HepG2 (cell line): Measurements from ENCODE around the gene BMERB1. TPM values are rescaled to one million over a fixed set of nuclear protein-coding genes. Genes with fewer than 3 reads are reported as not detected.
A peak's percentile ranks its signal among the peaks of the same experiment; 100 is the strongest.

Experiments used
- BRF2 ChIP-seq: sonication (generic); formaldehyde crosslinking; IDR thresholded peaks from 2 replicates; pipeline ENCODE4 v1.8.1; 2022; ENCODE audit warnings: mild to moderate bottlenecking, missing genetic modification reagents
- CC2D1A ChIP-seq: sonication (generic); formaldehyde crosslinking; IDR thresholded peaks from 2 replicates; pipeline ENCODE4 v1.8.1; 2023; ENCODE audit warnings: mild to moderate bottlenecking, missing genetic modification reagents
- HOXA3 ChIP-seq: sonication (generic); formaldehyde crosslinking; IDR thresholded peaks from 2 replicates; pipeline ENCODE4 v1.5.0; 2020; ENCODE audit warnings: missing genetic modification reagents
- HOXA9 ChIP-seq: sonication (generic); formaldehyde crosslinking; IDR thresholded peaks from 2 replicates; pipeline ENCODE4 v1.8.1; 2022; ENCODE audit warnings: missing genetic modification reagents, mild to moderate bottlenecking, moderate library complexity, borderline replicate concordance
- KLF12 ChIP-seq: sonication (generic); formaldehyde crosslinking; IDR thresholded peaks from 2 replicates; pipeline ENCODE4 v1.4.0; 2020; ENCODE audit warnings: missing genetic modification reagents, borderline replicate concordance
- MIER2 ChIP-seq: IDR thresholded peaks from 2 replicates; pipeline ENCODE4 v1.6.1; 2016; ENCODE audit warnings: missing biosample characterization, missing genetic modification reagents
- MLXIP ChIP-seq: sonication (generic); formaldehyde crosslinking; IDR thresholded peaks from 2 replicates; pipeline ENCODE4 v1.9.0; 2021; ENCODE audit warnings: missing genetic modification reagents, borderline replicate concordance
- MZF1 ChIP-seq: sonication (generic); formaldehyde crosslinking; IDR thresholded peaks from 2 replicates; pipeline ENCODE4 v1.8.1; 2023; ENCODE audit warnings: mild to moderate bottlenecking, missing genetic modification reagents, borderline replicate concordance
- NFYC ChIP-seq: IDR thresholded peaks from 2 replicates; pipeline ENCODE4 v1.6.1; 2016; ENCODE audit warnings: missing genetic modification reagents, missing compliant biosample characterization
- RERE ChIP-seq: IDR thresholded peaks from 2 replicates; pipeline ENCODE4 v1.6.1; 2016; ENCODE audit warnings: low read depth, missing genetic modification reagents, missing compliant biosample characterization
- SRF ChIP-seq: IDR thresholded peaks from 2 replicates; pipeline ENCODE4 v1.6.1; 2011; ENCODE audit warnings: mild to moderate bottlenecking, low read depth, low read length, moderate library complexity
- STAT5B ChIP-seq: sonication (generic); formaldehyde crosslinking; IDR thresholded peaks from 2 replicates; pipeline ENCODE4 v1.4.0; 2020; ENCODE audit warnings: missing genetic modification reagents
- TRIM24 ChIP-seq: sonication (generic); formaldehyde crosslinking; IDR thresholded peaks from 2 replicates; pipeline ENCODE4 v1.8.0; 2022; ENCODE audit warnings: mild to moderate bottlenecking, missing genetic modification reagents
- ZBTB43 ChIP-seq: sonication (generic); formaldehyde crosslinking; conservative IDR thresholded peaks from 2 replicates; pipeline ENCODE4 v1.4.0; 2020; ENCODE audit warnings: missing genetic modification reagents
- ZNF34 ChIP-seq: sonication (generic); formaldehyde crosslinking; IDR thresholded peaks from 2 replicates; pipeline ENCODE4 v1.4.0; 2020; ENCODE audit warnings: mild to moderate bottlenecking, missing genetic modification reagents, borderline replicate concordance
- ZNF430 ChIP-seq: sonication (generic); formaldehyde crosslinking; IDR thresholded peaks from 2 replicates; pipeline ENCODE4 v1.9.0; 2021; ENCODE audit warnings: mild to moderate bottlenecking, missing genetic modification reagents
- ZNF564 ChIP-seq: sonication (generic); formaldehyde crosslinking; IDR thresholded peaks from 2 replicates; pipeline ENCODE4 v1.8.1; 2023; ENCODE audit warnings: mild to moderate bottlenecking, missing genetic modification reagents
- ZNF605 ChIP-seq: sonication (generic); formaldehyde crosslinking; IDR thresholded peaks from 2 replicates; pipeline ENCODE4 v1.8.0; 2022; ENCODE audit warnings: mild to moderate bottlenecking, missing genetic modification reagents
- ZNF790 ChIP-seq: sonication (generic); formaldehyde crosslinking; IDR thresholded peaks from 2 replicates; pipeline ENCODE4 v1.8.0; 2022; ENCODE audit warnings: missing genetic modification reagents, mild to moderate bottlenecking, borderline replicate concordance
- ZNF879 ChIP-seq: sonication (generic); formaldehyde crosslinking; IDR thresholded peaks from 2 replicates; pipeline ENCODE4 v1.8.1; 2023; ENCODE audit warnings: missing genetic modification reagents
- polyA plus RNA-seq, 8 experiments: library from polyadenylated mRNA; depleted of rRNA in 3 of 8; stranded (reverse) in 7 of 8; unstranded in 1 of 8; fragments of >200 nt; fragmentation: Illumina TruSeq in 4 of 8; extraction: Trizol in 4 of 8; gene quantifications; 2 replicates each; pipeline versions ENCODE4 v1.2.1 to v1.2.3, GENCODE V29; 2011 to 2016; ENCODE audit warnings: low read depth in 4 of 8, missing spikeins in 1 of 8, mixed read lengths in 1 of 8; ENCODE audit not compliant: insufficient read depth in 1 of 8
- total RNA-seq, 5 experiments: library from RNA; depleted of rRNA; stranded (reverse); fragments of >200 nt; fragmentation: Illumina TruSeq; extraction: Trizol; gene quantifications; 2 replicates each; pipeline ENCODE4 v1.2.3, GENCODE V29; 2016; ENCODE audit warnings: low read depth in 1 of 5

BMERB1 gene
- total and polyA plus RNA-seq, 2 of the 13 experiments (the other 11 are each of a cell fraction or from before 2014, with no cell fraction given), result 1.4 TPM

DNA sequence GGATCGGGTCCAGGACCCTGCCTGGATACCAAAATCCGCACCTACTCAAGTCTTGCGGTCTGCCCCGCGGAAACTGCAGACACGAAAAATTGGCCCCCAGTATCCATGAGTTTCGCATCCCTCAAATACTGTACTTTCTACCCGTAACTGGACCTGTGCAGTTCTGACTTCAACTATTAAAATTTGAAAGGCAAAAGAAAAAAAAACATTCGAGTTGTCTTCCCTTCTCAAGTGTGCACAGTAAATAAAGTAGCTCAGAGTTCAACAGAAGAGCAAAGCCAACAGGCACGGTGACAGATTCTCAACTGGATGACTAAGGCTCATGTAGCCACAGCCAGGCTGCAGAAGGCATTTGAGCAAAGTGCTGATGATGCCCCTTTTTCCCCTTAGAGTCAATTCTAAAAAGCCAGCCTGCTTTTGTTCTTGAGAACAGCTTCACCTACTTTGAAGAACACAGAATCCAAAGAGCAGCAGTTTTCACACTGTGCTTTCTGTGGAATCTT lies 176.0 kb downstream of the BMERB1 start (continued):
- TF ChIP-seq ZNF430 (CRISPR knock-in tag) (peak; percentile 70; the same call in 1 of the 2 replicates), SRF (no peak), NFYC (CRISPR knock-in tag) (no peak), STAT5B (CRISPR knock-in tag) (no peak), MZF1 (CRISPR knock-in tag) (no peak), MLXIP (CRISPR knock-in tag) (no peak), HOXA3 (peak; percentile 54), BRF2 (CRISPR knock-in tag) (no peak), ZNF34 (CRISPR knock-in tag) (peak; percentile 71; the same call in 1 of the 2 replicates), RERE (CRISPR knock-in tag) (0 out of 2 replicates have a peak, but pooled peaks have one; percentile 37), KLF12 (CRISPR knock-in tag) (no peak), ZBTB43 (CRISPR knock-in tag) (peak; percentile 99), ZNF564 (CRISPR knock-in tag) (no peak), ZNF605 (CRISPR knock-in tag) (peak; percentile 82; the same call in 1 of the 2 replicates), MIER2 (no peak), CC2D1A (CRISPR knock-in tag) (no peak), HOXA9 (CRISPR knock-in tag) (no peak), TRIM24 (CRISPR knock-in tag) (no peak), ZNF790 (CRISPR knock-in tag) (no peak), ZNF879 (CRISPR knock-in tag) (no peak)
